ENCODE results near the gene DYNLT4. TPM values are rescaled to one million over a fixed set of nuclear protein-coding genes. Genes with fewer than 3 reads are reported as not detected.
"Not testable (repeated sequence)": the region's sequence is repeated elsewhere in the genome, so short reads cannot be mapped to it uniquely, and the experiment has no call there.

DYNLT4 gene
- total RNA-seq, 1 experiment from 2014 or later, result not detected

DNA sequence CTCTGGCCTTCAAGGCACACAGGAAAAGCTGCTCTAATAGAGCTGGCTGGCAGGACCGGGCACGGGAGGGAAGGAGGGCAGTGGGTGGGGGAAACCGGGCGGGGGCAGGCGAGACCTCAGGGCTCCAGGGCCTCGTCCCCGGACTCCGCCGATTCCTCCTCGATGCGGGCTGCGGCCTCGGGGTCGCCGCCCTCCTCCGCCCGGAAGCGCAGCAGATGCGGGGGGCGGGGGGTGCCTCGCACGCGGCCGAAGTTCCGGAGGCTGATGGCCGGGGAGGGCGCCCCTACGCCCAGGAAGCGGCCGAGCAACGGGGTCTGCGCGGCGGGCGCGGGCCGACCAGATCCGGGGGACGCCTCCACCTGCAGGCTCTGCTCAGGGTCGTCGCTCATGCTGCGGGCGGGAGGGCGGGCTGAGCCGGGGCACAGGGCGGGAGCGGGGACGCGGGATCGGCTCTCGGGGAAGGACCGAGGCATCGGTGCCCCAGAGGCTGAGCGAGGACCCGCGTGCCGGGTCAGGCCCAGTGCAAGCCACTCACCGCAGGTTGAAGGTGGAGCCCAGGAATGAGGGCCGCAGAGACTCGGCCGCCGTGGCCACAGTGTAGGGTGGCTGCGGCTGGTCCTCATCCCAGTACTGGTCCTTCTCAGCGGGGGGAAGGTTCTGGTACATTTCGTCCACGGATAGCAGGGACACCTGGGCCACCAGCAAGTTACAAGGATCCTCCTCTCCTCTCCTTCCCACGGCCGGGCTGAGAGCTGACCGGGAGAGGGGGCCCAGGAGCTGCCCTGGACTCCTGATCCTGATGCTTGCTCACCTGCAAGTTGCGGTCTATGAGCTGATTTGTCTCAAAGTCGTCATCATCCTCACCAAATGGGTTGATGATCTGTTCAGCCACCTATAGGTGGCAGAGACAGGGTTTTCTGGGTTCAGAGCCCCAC is 22.8 kb downstream of the DYNLT4 start:
- peaks cover 11% of the 10 kb centered on the region for H3K4me1 ChIP-seq (replicated peaks)
- peaks cover 34% of the 10 kb centered on the region for H3K36me3 ChIP-seq
- 0 out of 2 replicates have a peak, but pooled peaks cover 2% of the 10 kb centered on the region for H3K27me3 ChIP-seq (replicated peaks)
- DNase-seq (ENCODE audit: low read depth in 1 of 2, low spot score in 2 of 2), result no peak
- H3K27ac ChIP-seq, result no peak overlapping the region
- H3K9me3 ChIP-seq (replicated peaks), result no peaks in the 10 kb centered on the region
- H3K4me3 ChIP-seq, result peak overlapping the region; percentile 20

DNA sequence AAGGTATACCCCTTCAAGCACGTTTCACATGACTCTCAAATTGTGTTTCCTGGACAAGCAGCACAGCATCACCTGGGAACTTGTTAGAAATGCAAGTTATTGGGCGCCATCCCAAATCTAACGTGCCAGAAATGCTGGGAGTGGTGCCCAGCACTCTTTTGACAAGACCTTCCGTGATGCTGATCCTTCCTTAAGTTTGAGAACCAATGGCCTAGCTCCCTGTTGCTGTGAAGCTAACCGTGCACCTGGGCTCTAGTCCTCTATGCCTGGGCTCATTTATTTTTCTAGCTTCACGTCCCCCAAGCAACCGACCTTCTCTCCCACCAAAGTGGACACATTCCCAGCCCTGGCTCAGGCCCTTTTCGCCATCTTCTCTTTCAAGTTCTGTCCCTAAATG is 23.5 kb downstream of the DYNLT4 start:
- Histone ChIP-seq H3K27ac (no peak overlapping the region), H3K9me3 (replicated peaks) (no peaks in the 10 kb centered on the region), H3K36me3 (peaks cover 41% of the 10 kb centered on the region), H3K4me3 (no peak overlapping the region), H3K4me1 (replicated peaks) (peaks cover 11% of the 10 kb centered on the region), H3K27me3 (replicated peaks) (0 out of 2 replicates have a peak, but pooled peaks cover 2% of the 10 kb centered on the region)
- DNase-seq (ENCODE audit: low read depth in 1 of 2, low spot score in 2 of 2), result no peak

DNA sequence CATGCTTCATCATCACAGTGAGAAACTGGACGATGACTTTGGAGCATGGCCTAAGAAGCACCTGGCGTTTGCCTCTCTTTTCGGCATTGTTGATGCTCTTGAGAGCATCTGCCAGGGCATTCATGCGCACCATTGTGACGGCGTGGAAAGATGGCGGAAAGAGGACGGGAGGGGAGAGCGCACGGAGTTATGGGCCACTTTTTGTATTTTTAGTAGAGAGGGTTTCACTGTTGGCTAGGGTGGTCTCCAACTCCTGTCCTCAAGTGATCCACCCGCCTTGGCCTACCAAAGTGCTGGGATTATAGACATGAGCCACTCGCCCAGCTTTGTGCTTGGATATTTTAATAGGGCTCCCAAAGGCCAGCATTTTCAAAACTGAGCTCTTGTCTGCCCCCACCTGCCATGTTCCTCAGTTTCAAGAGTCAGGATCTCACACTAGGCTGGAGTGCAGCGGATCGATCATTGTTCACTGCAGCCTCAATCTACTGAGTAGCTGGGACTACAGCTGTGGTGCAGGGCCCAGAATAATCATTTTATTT is 26.5 kb downstream of the DYNLT4 start:
- DNase-seq (ENCODE audit: low read depth in 1 of 2, low spot score in 2 of 2), result no peak
- H3K36me3 ChIP-seq, result peaks cover 71% of the 10 kb centered on the region
- peaks cover 19% of the 10 kb centered on the region for H3K4me1 ChIP-seq (replicated peaks)
- 0 out of 2 replicates have a peak, but pooled peaks cover 2% of the 10 kb centered on the region for H3K27me3 ChIP-seq (replicated peaks)
- no peak overlapping the region for H3K4me3 ChIP-seq
- no peaks in the 10 kb centered on the region for H3K9me3 ChIP-seq (replicated peaks)
- H3K27ac ChIP-seq, result no peak overlapping the region

DNA sequence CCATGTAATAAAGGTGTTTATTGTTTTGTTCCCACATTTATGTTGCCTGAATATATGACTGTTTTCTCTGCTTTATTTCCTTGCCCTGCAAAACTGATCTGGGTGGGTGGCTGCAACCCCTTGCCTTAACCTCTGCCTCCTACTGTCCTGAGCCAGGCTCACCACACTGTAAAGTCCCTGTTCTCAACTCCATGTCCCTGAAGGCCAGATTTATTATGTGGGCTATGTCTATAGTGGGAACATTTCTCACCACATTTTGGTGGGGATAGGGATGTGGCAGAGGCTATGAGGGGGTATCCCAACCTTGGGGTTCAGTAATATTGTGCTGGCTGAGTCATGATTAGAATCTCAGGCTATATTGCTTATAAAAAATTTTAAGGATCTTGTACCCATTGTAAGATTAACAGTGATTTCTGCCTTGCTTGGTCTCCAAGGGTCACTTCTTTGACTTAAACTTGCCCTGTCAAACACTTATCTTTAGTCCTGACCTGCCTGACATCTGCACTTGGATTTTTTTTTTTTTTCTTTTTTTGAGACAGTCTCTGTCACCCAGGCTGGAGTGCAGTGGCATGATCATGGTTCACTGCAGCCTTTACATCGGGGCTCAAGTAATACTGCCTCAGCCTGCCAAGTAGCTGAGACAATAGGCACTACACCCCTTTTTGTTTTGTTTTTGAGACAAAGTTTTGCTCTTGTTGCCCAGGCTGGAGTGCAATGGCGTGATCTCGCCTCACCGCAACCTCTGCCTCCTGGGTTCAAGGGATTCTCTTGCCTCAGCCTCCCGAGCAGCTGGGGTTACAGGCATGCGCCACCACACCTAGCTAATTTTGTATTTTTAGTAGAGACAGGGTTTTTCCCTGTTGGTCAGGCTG is 28.2 kb downstream of the DYNLT4 start:
- H3K36me3 ChIP-seq, result peaks cover 77% of the 10 kb centered on the region
- no peak for DNase-seq (ENCODE audit: low read depth in 1 of 2, low spot score in 2 of 2)
- peaks cover 24% of the 10 kb centered on the region for H3K4me1 ChIP-seq (replicated peaks)
- H3K27me3 ChIP-seq (replicated peaks), result 0 out of 2 replicates have a peak, but pooled peaks cover 2% of the 10 kb centered on the region
- no peaks in the 10 kb centered on the region for H3K9me3 ChIP-seq (replicated peaks)
- no peak overlapping the region for H3K4me3 ChIP-seq
- no peak overlapping the region for H3K27ac ChIP-seq

DNA sequence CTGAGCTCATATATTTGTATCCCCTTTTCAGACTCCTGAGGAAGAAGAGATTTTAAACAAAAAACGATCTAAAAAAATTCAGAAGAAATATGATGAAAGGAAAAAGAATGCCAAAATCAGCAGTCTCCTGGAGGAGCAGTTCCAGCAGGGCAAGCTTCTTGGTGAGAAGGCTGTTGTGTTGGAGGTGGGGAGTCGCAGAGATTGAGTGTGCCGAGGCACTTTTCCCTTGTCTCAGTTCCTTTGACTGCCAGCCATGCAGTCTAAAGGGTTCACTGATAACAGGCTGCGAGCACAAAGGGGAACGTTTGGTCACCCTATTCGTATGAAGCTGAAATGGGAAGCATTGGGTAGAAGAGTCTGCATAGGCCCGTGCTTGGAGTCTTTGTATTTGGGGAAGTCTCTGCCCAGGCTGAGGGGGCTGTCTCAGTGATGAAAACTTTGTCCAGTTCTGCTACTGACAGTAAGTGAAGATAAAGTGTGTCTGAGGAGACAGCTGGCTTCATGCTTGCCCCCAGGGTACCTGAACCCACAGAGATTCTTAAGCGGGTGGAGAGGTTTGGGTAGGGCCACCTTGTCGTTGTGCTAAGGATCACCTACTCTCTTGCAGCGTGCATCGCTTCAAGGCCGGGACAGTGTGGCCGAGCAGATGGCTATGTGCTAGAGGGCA is 29.0 kb downstream of the DYNLT4 start:
- Histone ChIP-seq H3K27ac (no peak overlapping the region), H3K27me3 (replicated peaks) (no peaks in the 10 kb centered on the region), H3K4me3 (no peak overlapping the region), H3K4me1 (replicated peaks) (peaks cover 20% of the 10 kb centered on the region), H3K9me3 (replicated peaks) (no peaks in the 10 kb centered on the region), H3K36me3 (peaks cover 73% of the 10 kb centered on the region)
- DNase-seq (ENCODE audit: low read depth in 1 of 2, low spot score in 2 of 2), result no peak

DNA sequence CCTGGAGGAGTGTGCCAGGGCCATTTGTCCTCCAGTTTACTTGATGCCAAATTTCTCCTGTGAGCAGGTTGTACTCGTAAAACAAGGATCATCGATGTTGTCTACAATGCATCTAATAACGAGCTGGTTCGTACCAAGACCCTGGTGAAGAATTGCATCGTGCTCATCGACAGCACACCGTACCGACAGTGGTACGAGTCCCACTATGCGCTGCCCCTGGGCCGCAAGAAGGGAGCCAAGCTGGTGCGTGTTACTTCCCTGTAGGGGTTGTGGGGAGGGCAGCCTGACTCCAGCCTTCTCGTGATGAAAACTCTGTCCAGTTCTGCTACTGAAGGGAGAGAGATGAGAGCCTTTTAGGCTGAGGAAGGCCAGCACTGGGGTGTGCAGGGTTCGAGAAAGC is 29.6 kb downstream of the DYNLT4 start:
- H3K36me3 ChIP-seq, result peaks cover 72% of the 10 kb centered on the region
- DNase-seq (ENCODE audit: low read depth in 1 of 2, low spot score in 2 of 2), result no peak
- H3K27me3 ChIP-seq (replicated peaks), result no peaks in the 10 kb centered on the region
- H3K4me1 ChIP-seq (replicated peaks), result peaks cover 20% of the 10 kb centered on the region
- no peaks in the 10 kb centered on the region for H3K9me3 ChIP-seq (replicated peaks)
- no peak overlapping the region for H3K27ac ChIP-seq
- peak overlapping the region; percentile 67 for H3K4me3 ChIP-seq

DNA sequence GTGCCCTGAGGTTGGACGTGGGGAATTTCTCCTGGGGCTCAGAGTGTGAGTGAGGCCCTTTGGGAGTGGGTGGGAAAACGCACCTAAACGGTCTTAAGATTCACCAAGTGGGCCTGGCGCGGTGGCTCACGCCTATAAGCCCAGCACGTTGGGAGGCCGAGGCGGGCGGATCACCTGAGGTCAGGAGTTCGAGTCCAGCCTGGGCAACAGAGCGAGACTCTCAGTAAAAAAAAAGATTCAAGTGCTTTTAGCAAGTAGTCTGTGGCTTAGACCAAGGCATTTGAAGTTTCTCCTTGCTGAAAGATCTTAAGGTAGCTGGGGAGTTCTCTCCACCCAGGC is 30.5 kb downstream of the DYNLT4 start:
- H3K27me3 ChIP-seq (replicated peaks), result no peaks in the 10 kb centered on the region
- H3K27ac ChIP-seq, result no peak overlapping the region
- peak overlapping the region; percentile 67 for H3K4me3 ChIP-seq
- no peaks in the 10 kb centered on the region for H3K9me3 ChIP-seq (replicated peaks)
- DNase-seq (ENCODE audit: low read depth in 1 of 2, low spot score in 2 of 2), result no peak
- peaks cover 20% of the 10 kb centered on the region for H3K4me1 ChIP-seq (replicated peaks)
- peaks cover 66% of the 10 kb centered on the region for H3K36me3 ChIP-seq

DNA sequence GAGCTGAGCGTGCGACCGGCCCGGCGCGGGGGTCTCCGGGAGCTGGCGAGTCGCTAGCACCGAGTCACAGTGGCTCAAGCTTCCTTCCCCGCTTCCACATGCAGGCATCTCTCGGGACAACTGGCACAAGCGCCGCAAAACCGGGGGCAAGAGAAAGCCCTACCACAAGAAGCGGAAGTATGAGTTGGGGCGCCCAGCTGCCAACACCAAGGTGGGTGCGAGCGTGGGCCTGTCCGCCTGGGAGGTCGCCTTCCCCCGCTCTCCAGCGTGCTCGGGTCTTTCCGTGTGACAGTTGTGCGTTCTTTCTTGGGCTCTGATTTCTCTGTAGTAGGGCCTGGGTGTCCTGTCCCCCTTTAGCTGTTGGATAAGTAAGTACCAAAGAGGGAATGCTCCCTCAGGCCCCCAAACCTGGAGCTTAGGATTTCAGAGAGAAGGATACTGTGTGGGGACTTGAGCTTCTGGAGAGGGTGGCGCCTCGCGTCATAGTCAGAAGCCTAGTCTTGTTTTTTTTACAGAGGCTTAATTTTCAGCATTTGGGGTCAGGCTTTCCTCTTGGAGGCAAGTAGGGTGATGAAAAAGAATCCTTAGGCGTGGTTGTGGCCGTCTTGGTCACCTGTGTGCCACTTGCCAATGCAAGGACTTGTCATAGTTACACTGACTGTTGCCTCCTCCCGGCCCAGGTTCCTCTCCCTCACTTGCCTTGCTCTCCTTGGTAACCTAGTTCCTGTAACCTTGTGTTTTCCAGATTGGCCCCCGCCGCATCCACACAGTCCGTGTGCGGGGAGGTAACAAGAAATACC is 31.0 kb downstream of the DYNLT4 start:
- peaks cover 20% of the 10 kb centered on the region for H3K4me1 ChIP-seq (replicated peaks)
- no peak for DNase-seq (ENCODE audit: low read depth in 1 of 2, low spot score in 2 of 2)
- H3K4me3 ChIP-seq, result peak overlapping the region; percentile 67
- no peaks in the 10 kb centered on the region for H3K9me3 ChIP-seq (replicated peaks)
- peak overlapping the region; percentile 82 for H3K27ac ChIP-seq
- peaks cover 60% of the 10 kb centered on the region for H3K36me3 ChIP-seq
- H3K27me3 ChIP-seq (replicated peaks), result no peaks in the 10 kb centered on the region

DNA sequence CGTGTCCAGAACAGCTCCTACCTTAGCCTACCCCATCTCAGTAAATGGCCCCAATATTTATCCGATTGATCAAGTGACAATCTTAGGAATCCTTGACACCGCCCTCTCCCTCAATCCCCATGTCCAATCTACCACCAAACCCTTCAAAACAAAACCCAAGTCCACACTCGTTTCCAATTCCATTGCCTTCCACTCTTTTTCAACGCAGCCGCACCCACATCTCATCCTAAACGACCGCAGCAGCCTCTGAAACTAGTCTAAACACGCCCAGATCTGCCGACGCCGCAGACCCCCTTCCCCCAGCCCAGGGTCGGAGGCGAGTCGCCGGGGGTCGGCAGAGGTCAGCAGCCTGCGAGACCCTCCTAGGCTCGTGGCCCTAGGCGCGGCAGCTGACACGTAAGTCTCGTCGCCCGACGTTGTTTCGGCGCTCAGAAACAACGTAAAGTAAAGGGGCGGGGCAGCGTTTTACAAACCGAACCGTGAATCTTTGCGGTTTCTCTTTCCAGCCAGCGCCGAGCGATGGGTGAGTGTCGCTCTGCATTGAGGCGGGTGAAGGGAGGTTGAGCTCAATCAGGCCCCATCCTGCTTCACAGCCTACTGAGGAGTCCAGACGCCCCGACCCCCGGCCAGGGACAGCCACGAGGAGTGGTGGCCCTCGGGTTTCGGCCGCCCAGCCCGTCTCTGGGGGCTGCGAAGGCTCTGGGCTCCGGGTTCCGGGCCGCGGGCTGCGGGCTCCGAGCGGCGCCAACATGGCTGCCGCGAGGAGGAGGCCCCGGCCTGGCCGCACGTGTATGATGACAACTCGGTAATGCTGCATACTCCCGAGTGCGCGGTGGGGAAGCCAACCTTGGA is 31.8 kb downstream of the DYNLT4 start, which contains the start of gene RPS8:
RPS8 (plus strand) TSS at position 463 of the 852 bp plus-strand sequence; CDS start at position 520, 57 bp downstream.
- H3K4me3 ChIP-seq, result peak within 1 kb of the TSS; percentile 67
- DNase-seq (ENCODE audit: low read depth in 1 of 2, low spot score in 2 of 2), result peak; percentile 93
- H3K27ac ChIP-seq, result peak within 1 kb of the TSS; percentile 82
- H3K4me1 ChIP-seq (replicated peaks), result peaks cover 20% of the 10 kb centered on the region
- H3K27me3 ChIP-seq (replicated peaks), result no peaks in the 10 kb centered on the region
- no peaks in the 10 kb centered on the region for H3K9me3 ChIP-seq (replicated peaks)
- peaks cover 52% of the 10 kb centered on the region for H3K36me3 ChIP-seq

DNA sequence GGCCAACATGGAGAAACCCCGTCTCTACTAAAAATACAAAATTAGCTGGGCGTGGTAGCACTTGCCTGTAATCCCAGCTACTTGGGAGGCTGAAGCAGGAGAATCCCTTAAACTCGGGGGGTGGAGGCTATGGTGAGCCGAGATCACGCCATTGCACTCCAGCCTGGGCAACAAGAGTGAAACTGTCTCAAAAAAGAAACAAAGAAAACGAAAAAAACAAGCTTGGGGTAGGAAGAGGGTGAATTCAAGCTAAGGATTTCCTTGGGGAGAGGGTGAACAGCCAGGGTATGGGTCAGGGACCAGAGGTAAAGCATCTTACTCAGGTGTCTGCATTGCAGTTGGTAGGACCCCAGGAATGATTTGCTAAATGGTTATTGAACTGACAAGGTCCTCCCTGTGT is 40.7 kb downstream of the DYNLT4 start:
- H3K27me3 ChIP-seq (replicated peaks), result not testable (repeated sequence)

DNA sequence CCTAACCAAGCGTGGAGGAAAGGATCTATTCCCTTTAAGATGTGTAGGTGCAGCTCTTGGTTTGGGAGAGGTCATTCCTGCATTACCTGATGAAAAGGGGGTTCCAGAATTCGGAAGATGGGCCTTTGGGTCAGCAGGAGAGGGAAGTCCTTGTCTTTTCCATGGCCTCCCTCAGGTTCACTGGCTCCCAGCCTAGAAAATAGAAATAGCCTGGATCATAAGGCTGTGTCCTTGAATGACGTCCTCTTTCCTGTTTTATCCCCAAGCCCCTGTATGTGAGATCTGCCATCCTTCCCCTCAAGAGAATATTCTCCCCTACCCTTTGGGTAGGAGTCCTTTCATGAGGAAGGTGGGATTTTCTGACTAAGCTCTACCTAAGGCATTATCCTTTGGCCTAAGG is 46.3 kb downstream of the DYNLT4 start:
- no peak overlapping the region for H3K4me3 ChIP-seq
- H3K36me3 ChIP-seq, result peaks cover 100% of the 10 kb centered on the region
- no peak for DNase-seq (ENCODE audit: low read depth in 1 of 2, low spot score in 2 of 2)
- no peak overlapping the region for H3K27ac ChIP-seq
- H3K4me1 ChIP-seq (replicated peaks), result no peaks in the 10 kb centered on the region
- H3K9me3 ChIP-seq (replicated peaks), result no peaks in the 10 kb centered on the region; the same call in 1 of the 2 replicates
- H3K27me3 ChIP-seq (replicated peaks), result no peaks in the 10 kb centered on the region

More for the DNA sequence above, 40.7 kb downstream of the DYNLT4 start:
- not testable (repeated sequence) for H3K9me3 ChIP-seq (replicated peaks); H3K4me3 ChIP-seq; DNase-seq (ENCODE audit: low read depth in 1 of 2, low spot score in 2 of 2); H3K4me1 ChIP-seq (replicated peaks); H3K27ac ChIP-seq
- peaks cover 70% of the 10 kb centered on the region for H3K36me3 ChIP-seq

DNA sequence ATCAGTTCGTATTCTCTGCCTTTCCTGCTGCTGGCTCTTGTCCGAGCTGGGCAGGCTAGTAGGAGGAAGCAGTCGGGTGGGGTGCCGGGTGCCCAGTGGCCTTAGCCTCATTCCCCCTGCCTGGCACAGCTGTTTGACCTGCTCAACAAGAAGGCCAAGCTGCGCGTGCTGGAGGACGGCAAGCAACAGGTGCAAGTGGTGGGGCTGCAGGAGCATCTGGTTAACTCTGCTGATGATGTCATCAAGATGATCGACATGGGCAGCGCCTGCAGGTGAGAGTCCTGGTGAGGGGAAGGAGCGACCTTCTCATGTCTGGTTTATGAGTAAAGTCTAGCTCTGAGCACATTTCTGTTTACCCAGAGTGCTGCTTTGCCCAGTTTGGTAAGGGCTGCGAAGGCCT is 48.1 kb downstream of the DYNLT4 start:
- H3K4me1 ChIP-seq (replicated peaks), result no peaks in the 10 kb centered on the region
- peaks cover 100% of the 10 kb centered on the region for H3K36me3 ChIP-seq
- no peaks in the 10 kb centered on the region; the same call in 1 of the 2 replicates for H3K9me3 ChIP-seq (replicated peaks)
- no peak for DNase-seq (ENCODE audit: low read depth in 1 of 2, low spot score in 2 of 2)
- no peaks in the 10 kb centered on the region for H3K27me3 ChIP-seq (replicated peaks)
- no peak overlapping the region for H3K4me3 ChIP-seq
- no peak overlapping the region for H3K27ac ChIP-seq
